Natural killer cell (primary cell): ENCODE results near the gene FBXW11. TPM values are rescaled to one million over a fixed set of nuclear protein-coding genes. Genes with fewer than 3 reads are reported as not detected.

ENCODE experiments used
- ATAC-seq, 3 donors: fragments of 150-1000 bp in 2 of 3; fragments of 200-7000 bp in 1 of 3; cut with Tn5 transposase; 1 replicate in 1 of 3; 2 replicates in 2 of 3; pipeline ENCODE4 v1.10.0; 2021; ENCODE audit warnings: mild to moderate bottlenecking in 2 of 3, moderate library complexity in 2 of 3
- DNase-seq, 2 donors: peaks; one replicate each; pipeline versions ENCODE4 v3.0.0 to v3.0.0-alpha.2; 2013 to 2021; ENCODE audit warnings: mixed read lengths in 1 of 2
- H3K27ac ChIP-seq: one replicate; pipeline ENCODE4 v1.5.1; 2013; ENCODE audit warnings: mild to moderate bottlenecking, low read length
- H3K27me3 ChIP-seq: one replicate; pipeline ENCODE4 v1.6.1; 2013; ENCODE audit warnings: low read length; ENCODE audit not compliant: control insufficient read depth, insufficient read depth
- H3K36me3 ChIP-seq: one replicate; pipeline ENCODE4 v1.6.1; 2013; ENCODE audit warnings: low read length; ENCODE audit not compliant: control insufficient read depth, insufficient read depth
- H3K4me1 ChIP-seq: one replicate; pipeline ENCODE4 v1.6.1; 2013; ENCODE audit warnings: low read length; ENCODE audit not compliant: control insufficient read depth, insufficient read depth
- H3K4me3 ChIP-seq: one replicate; pipeline ENCODE4 v1.5.1; 2013; ENCODE audit warnings: low read length
- H3K9me3 ChIP-seq: one replicate; pipeline ENCODE4 v1.6.1; 2013; ENCODE audit warnings: low read length; ENCODE audit not compliant: control insufficient read depth, insufficient read depth
- H3K27ac Mint-ChIP-seq, 2 donors: one replicate each; pipeline ENCODE4 v1.8.0; 2022; ENCODE audit warnings: mild to moderate bottlenecking in 2 of 2, mixed read lengths in 2 of 2, moderate library complexity in 1 of 2
- H3K27me3 Mint-ChIP-seq, 2 donors: one replicate each; pipeline ENCODE4 v1.8.0; 2022; ENCODE audit warnings: low read depth in 2 of 2, mixed read lengths in 2 of 2
- H3K36me3 Mint-ChIP-seq: one replicate; pipeline ENCODE4 v1.8.0; 2022; ENCODE audit warnings: mixed read lengths
- H3K4me1 Mint-ChIP-seq, 2 donors: one replicate each; pipeline ENCODE4 v1.8.0; 2022; ENCODE audit warnings: mixed read lengths in 2 of 2
- H3K4me3 Mint-ChIP-seq: one replicate; pipeline ENCODE4 v1.8.0; 2022; ENCODE audit warnings: mild to moderate bottlenecking, moderate library complexity, mixed read lengths
- H3K9me3 Mint-ChIP-seq, 2 donors: one replicate each; pipeline ENCODE4 v1.8.0; 2022; ENCODE audit warnings: mixed read lengths in 2 of 2
- CTCF ChIP-seq: fragments of 200-600 bp; IDR thresholded peaks from one replicate; pipeline ENCODE4 v1.8.0; 2022; ENCODE audit warnings: antibody characterized with exemption
- WGBS: methylation state at CpG from one replicate; pipeline ENCODE4 v1.1.7; 2013; ENCODE audit warnings: missing lambda C conversion rate; ENCODE audit not compliant: insufficient coverage; 5-methylcytosine and 5-hydroxymethylcytosine counted together
- intact Hi-C: fragments of 100-400 bp; cut with micrococcal nuclease; formaldehyde crosslinking; loops from one replicate; pipeline ENCODE4 v1.14.2; 2022
- total RNA-seq, 4 donors: library from RNA; stranded (reverse); fragments of 120-200 nt in 1 of 4; gene quantifications; one replicate each; pipeline versions ENCODE4 v1.2.3 to v1.2.4, GENCODE V29; 2013 to 2022

FBXW11 gene
- total RNA-seq, 3 donors from 2014 or later (not counting 1 experiment from before 2014, with no cell fraction given) = 26.7 to 40.3 (median 39.5) TPM

DNA sequence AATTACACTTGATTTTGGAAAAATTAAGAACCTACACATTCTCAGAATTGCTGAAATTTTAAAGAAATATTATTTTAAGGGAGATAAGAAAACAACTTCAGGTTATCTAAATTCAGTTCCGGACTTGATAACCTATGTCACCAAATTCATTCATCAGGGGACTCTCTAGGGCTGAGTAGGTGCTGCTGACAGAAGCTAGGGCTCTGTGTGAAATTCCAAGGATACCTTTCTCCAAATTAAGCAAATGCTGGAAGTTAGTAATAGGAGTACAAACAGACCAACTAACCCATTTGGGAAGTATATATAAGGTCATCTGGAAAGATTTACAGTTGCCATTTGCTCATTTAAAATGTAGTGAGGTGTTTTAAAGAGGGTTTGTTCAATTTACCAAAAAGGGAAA is 136.5 kb downstream of the FBXW11 start:
- Mint-ChIP-seq H3K27me3 (no peaks in the 10 kb centered on the region), H3K36me3 (peaks cover 23% of the 10 kb centered on the region), H3K27ac (no peak overlapping the region), H3K4me3 (no peak overlapping the region), H3K4me1 (peaks cover 0 to 9% of the 10 kb centered on the region in 2 donors), H3K9me3 (no peaks in the 10 kb centered on the region)
- no peak overlapping the region for H3K27ac ChIP-seq
- no peak overlapping the region for H3K4me3 ChIP-seq
- no peaks in the 10 kb centered on the region for H3K27me3 ChIP-seq
- H3K36me3 ChIP-seq = peaks cover 78% of the 10 kb centered on the region
- intact Hi-C loops = no loop called here
- TF ChIP-seq CTCF = no peak
- H3K9me3 ChIP-seq = no peaks in the 10 kb centered on the region
- DNase-seq (no peak), ATAC-seq (no peak)
- no CpG with 5 or more reads among the region's 1 CpG for WGBS
- no peaks in the 10 kb centered on the region for H3K4me1 ChIP-seq

DNA sequence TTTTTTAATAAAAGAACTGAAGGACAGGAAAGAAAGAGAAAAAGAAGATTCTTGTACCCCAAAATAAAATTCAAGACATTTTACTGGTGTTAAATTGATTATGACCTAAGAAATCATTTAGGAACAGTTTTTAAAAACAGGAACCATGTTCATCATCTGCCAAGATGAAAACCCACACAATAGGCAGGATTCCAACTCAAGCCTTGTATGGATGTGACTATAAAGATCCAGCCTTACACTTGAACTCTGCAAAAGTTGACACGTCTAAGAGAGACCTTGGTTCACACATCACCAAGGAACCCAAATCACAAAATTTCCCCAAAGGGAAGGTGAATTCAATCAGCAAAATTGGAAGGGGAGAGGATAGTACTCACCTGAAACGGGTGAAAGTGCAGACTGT is 138.2 kb downstream of the FBXW11 start:
- Mint-ChIP-seq H3K36me3 (peaks cover 27% of the 10 kb centered on the region), H3K4me1 (peaks cover 0 to 9% of the 10 kb centered on the region in 2 donors), H3K27ac (peak overlapping the region in 1 of 2 donors; percentile 11), H3K27me3 (no peaks in the 10 kb centered on the region), H3K4me3 (no peak overlapping the region), H3K9me3 (no peaks in the 10 kb centered on the region)
- Histone ChIP-seq H3K9me3 (no peaks in the 10 kb centered on the region), H3K27ac (no peak overlapping the region), H3K27me3 (no peaks in the 10 kb centered on the region), H3K4me1 (no peaks in the 10 kb centered on the region), H3K36me3 (peaks cover 77% of the 10 kb centered on the region), H3K4me3 (no peak overlapping the region)
- intact Hi-C loops = no loop called here
- TF ChIP-seq CTCF = no peak
- WGBS = 100% methylated on average over 1 of the region's 2 CpGs
- no peak for DNase-seq
- no peak for ATAC-seq

DNA sequence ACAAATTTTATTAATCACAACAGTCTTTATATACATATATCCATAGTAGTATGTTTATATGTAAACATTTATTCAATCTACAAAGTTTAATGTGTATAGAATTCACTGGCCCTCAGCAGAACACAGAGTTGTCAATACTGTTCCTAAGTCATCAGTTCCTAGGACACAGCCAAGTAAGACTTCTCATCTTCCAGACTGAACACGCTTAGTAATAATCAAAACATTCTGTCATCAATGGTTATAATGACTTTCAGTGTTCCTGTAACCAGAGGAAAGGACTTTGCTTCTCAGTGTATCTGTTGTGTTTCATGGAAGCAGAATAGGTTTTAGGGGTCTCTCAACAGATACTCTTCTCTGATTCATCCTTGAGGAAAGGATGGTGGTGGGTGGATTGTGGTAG is 138.7 kb downstream of the FBXW11 start:
- Histone ChIP-seq H3K36me3 (peaks cover 76% of the 10 kb centered on the region), H3K27ac (no peak overlapping the region), H3K9me3 (no peaks in the 10 kb centered on the region), H3K4me1 (no peaks in the 10 kb centered on the region), H3K27me3 (no peaks in the 10 kb centered on the region), H3K4me3 (no peak overlapping the region)
- Mint-ChIP-seq H3K27ac (peak overlapping the region in 1 of 2 donors; percentile 11), H3K4me3 (no peak overlapping the region), H3K36me3 (peaks cover 31% of the 10 kb centered on the region), H3K27me3 (no peaks in the 10 kb centered on the region), H3K9me3 (no peaks in the 10 kb centered on the region), H3K4me1 (peaks cover 0 to 9% of the 10 kb centered on the region in 2 donors)
- WGBS = 100% methylated on average over 1 of the region's 1 CpG
- ATAC-seq = no peak
- no peak for DNase-seq
- intact Hi-C loops = no loop called here
- no peak for TF ChIP-seq CTCF

DNA sequence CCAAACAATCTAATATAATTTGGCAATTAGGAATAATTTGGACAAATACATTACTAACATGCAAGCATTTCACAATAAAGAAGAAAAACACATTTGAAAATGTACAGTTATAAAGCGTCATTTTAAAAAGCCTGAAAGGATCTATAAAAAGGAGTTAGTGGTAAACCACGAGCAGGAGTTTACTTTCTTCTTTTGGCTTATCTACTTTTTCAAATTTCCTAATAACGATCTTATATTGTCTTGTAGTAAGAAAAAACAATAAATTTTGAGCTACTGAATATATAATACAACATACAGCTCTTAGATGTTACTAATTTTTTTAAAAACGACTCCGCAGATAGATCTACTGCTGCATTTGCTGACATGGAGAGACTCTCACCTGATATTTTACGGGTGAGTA is 141.0 kb downstream of the FBXW11 start:
- Histone ChIP-seq H3K27ac (no peak overlapping the region), H3K4me1 (no peaks in the 10 kb centered on the region), H3K27me3 (no peaks in the 10 kb centered on the region), H3K9me3 (no peaks in the 10 kb centered on the region), H3K4me3 (no peak overlapping the region), H3K36me3 (peaks cover 57% of the 10 kb centered on the region)
- Mint-ChIP-seq H3K4me3 (no peak overlapping the region), H3K36me3 (peaks cover 31% of the 10 kb centered on the region), H3K27me3 (no peaks in the 10 kb centered on the region), H3K27ac (no peak overlapping the region), H3K9me3 (no peaks in the 10 kb centered on the region), H3K4me1 (peaks cover 0 to 5% of the 10 kb centered on the region in 2 donors)
- intact Hi-C loops = no loop called here
- no peak for ATAC-seq
- WGBS = no CpG with 5 or more reads among the region's 6 CpGs
- no peak for DNase-seq
- no peak for TF ChIP-seq CTCF
